ENCODE measurements around the gene DOCK2.

DOCK2 gene

GRCh38 chr5:169991115-169991869 is 354.2 kb downstream of the DOCK2 start:
- Histone ChIP-seq H3K9me2 (replicated peaks; ENCODE audit: control insufficient read depth, low read length) (no peaks in the 10 kb centered on the region), H3K9me3 (ENCODE audit: control insufficient read depth, insufficient read depth, low read length) (no peaks in the 10 kb centered on the region), H3K4me2 (ENCODE audit: low read length) (no peak overlapping the region), H3K79me2 (ENCODE audit: control insufficient read depth, low read length) (no peaks in the 10 kb centered on the region), H3F3A (ENCODE audit: control insufficient read depth, insufficient read depth) (no peaks in the 10 kb centered on the region), H3K4me1 (ENCODE audit: control insufficient read depth, low read length) (peaks cover 4% of the 10 kb centered on the region; the same call in 1 of the 2 replicates), H3K27me3 (ENCODE audit: control insufficient read depth, low read length) (no peaks in the 10 kb centered on the region), H3K4me3 (ENCODE audit: low read length) (no peak overlapping the region), H3K36me3 (ENCODE audit: control insufficient read depth, low read length) (peaks cover 67% of the 10 kb centered on the region), H4K20me1 (ENCODE audit: control insufficient read depth, insufficient read depth, low read depth, low read length) (no peaks in the 10 kb centered on the region), H3K27ac (ENCODE audit: low read depth, low read length) (no peak overlapping the region)
- no peak for TF ChIP-seq EZH2phosphoT487 (IDR thresholded peaks at IDR 0.05; ENCODE audit: borderline replicate concordance, low read length)
- TF ChIP-seq, protein P1, sequence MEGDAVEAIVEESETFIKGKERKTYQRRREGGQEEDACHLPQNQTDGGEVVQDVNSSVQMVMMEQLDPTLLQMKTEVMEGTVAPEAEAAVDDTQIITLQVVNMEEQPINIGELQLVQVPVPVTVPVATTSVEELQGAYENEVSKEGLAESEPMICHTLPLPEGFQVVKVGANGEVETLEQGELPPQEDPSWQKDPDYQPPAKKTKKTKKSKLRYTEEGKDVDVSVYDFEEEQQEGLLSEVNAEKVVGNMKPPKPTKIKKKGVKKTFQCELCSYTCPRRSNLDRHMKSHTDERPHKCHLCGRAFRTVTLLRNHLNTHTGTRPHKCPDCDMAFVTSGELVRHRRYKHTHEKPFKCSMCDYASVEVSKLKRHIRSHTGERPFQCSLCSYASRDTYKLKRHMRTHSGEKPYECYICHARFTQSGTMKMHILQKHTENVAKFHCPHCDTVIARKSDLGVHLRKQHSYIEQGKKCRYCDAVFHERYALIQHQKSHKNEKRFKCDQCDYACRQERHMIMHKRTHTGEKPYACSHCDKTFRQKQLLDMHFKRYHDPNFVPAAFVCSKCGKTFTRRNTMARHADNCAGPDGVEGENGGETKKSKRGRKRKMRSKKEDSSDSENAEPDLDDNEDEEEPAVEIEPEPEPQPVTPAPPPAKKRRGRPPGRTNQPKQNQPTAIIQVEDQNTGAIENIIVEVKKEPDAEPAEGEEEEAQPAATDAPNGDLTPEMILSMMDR (IDR thresholded peaks at IDR 0.05; ENCODE audit: low read depth, low read length, poor library complexity, severe bottlenecking), result no peak

DNA sequence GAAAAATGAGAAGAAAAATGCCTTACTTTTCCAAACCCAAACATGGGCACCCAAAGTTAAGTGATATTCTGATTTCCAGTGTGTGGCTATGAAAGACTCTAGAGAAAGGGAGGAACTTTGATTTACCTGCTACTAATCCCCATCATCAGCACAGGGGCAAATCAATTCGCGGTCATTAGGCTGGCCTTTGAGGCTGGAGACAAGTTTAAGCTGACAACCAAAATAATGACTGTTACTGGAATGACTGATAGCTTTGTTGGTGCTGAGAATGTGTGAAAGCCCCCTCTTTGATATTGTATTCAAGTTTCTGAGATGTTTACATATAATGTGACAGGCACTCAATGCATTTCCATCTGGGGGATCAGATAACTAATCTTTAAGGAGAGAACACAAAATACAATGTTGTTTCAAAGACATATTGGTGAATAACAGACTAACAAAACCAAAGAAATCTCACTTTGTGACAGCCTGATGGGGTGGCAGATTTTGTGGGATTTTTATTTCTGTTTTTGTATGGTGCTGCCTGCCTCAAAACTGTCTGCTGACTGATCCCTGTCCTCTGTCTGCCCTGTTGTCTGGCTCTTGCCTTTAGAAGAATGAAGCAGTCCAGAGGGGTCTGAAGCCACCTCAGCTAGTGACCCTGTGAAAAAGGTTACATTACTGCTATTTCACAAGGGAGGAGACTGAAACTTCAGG is 355.9 kb downstream of the DOCK2 start:
- Histone ChIP-seq H3K27me3 (ENCODE audit: control insufficient read depth, low read length) (no peaks in the 10 kb centered on the region), H3K36me3 (ENCODE audit: control insufficient read depth, low read length) (peaks cover 59% of the 10 kb centered on the region), H3K27ac (ENCODE audit: low read depth, low read length) (no peak overlapping the region), H3K9me3 (ENCODE audit: control insufficient read depth, insufficient read depth, low read length) (no peaks in the 10 kb centered on the region), H3K79me2 (ENCODE audit: control insufficient read depth, low read length) (no peaks in the 10 kb centered on the region), H4K20me1 (ENCODE audit: control insufficient read depth, insufficient read depth, low read depth, low read length) (no peaks in the 10 kb centered on the region), H3K9me2 (replicated peaks; ENCODE audit: control insufficient read depth, low read length) (no peaks in the 10 kb centered on the region), H3K4me2 (ENCODE audit: low read length) (no peak overlapping the region), H3F3A (ENCODE audit: control insufficient read depth, insufficient read depth) (no peaks in the 10 kb centered on the region), H3K4me3 (ENCODE audit: low read length) (no peak overlapping the region), H3K4me1 (ENCODE audit: control insufficient read depth, low read length) (peaks cover 12% of the 10 kb centered on the region)
- TF ChIP-seq, protein P1 (IDR thresholded peaks at IDR 0.05; ENCODE audit: low read depth, low read length, poor library complexity, severe bottlenecking), result no peak
- no peak for TF ChIP-seq EZH2phosphoT487 (IDR thresholded peaks at IDR 0.05; ENCODE audit: borderline replicate concordance, low read length)

DNA sequence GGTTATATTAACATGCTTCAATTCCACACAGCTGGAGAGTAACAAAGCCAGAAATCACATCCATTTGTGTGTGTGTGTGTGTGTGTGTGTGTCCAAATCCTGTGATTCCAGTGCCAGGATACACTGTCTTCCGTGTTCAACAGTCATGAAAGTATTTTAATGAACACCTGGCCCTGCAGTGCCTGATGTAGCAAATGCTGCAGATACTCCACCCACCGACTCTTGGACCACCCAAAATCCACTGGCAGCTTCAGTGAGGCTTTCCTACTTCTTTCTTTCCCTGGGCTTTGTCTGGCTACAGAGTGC is 356.4 kb downstream of the DOCK2 start:
- Histone ChIP-seq H4K20me1 (ENCODE audit: control insufficient read depth, insufficient read depth, low read depth, low read length) (no peaks in the 10 kb centered on the region), H3K4me3 (ENCODE audit: low read length) (no peak overlapping the region), H3F3A (ENCODE audit: control insufficient read depth, insufficient read depth) (no peaks in the 10 kb centered on the region), H3K36me3 (ENCODE audit: control insufficient read depth, low read length) (peaks cover 61% of the 10 kb centered on the region), H3K27ac (ENCODE audit: low read depth, low read length) (no peak overlapping the region), H3K9me2 (replicated peaks; ENCODE audit: control insufficient read depth, low read length) (no peaks in the 10 kb centered on the region), H3K27me3 (ENCODE audit: control insufficient read depth, low read length) (no peaks in the 10 kb centered on the region), H3K4me1 (ENCODE audit: control insufficient read depth, low read length) (peaks cover 17% of the 10 kb centered on the region), H3K9me3 (ENCODE audit: control insufficient read depth, insufficient read depth, low read length) (no peaks in the 10 kb centered on the region), H3K4me2 (ENCODE audit: low read length) (no peak overlapping the region), H3K79me2 (ENCODE audit: control insufficient read depth, low read length) (no peaks in the 10 kb centered on the region)
- TF ChIP-seq EZH2phosphoT487 (IDR thresholded peaks at IDR 0.05; ENCODE audit: borderline replicate concordance, low read length), result no peak
- TF ChIP-seq, protein P1 (IDR thresholded peaks at IDR 0.05; ENCODE audit: low read depth, low read length, poor library complexity, severe bottlenecking), result no peak

All from DOHH2 (cell line).